ENCODE data around the gene ERG28. TPM values are rescaled to one million over a fixed set of nuclear protein-coding genes. Genes with fewer than 3 reads are reported as not detected.

The ERG28 gene
- total RNA-seq, 1 donor from 2014 or later = 6.8 TPM

GRCh38 chr14:75612157-75612556, 48.5 kb downstream of the ERG28 start:
- Histone ChIP-seq H3K9me3 (replicated peaks) (peaks cover 5% of the 10 kb centered on the region), H3K27ac (replicated peaks) (no peak overlapping the region), H3K27me3 (ENCODE audit: low read depth) (no peaks in the 10 kb centered on the region), H3K36me3 (no peaks in the 10 kb centered on the region), H3K4me1 (peaks cover 37% of the 10 kb centered on the region), H3K4me3 (no peak overlapping the region)
- DNase-seq = no peak
- intact Hi-C loops (cut with micrococcal nuclease) = no loop called here
- TF ChIP-seq, protein P1, sequence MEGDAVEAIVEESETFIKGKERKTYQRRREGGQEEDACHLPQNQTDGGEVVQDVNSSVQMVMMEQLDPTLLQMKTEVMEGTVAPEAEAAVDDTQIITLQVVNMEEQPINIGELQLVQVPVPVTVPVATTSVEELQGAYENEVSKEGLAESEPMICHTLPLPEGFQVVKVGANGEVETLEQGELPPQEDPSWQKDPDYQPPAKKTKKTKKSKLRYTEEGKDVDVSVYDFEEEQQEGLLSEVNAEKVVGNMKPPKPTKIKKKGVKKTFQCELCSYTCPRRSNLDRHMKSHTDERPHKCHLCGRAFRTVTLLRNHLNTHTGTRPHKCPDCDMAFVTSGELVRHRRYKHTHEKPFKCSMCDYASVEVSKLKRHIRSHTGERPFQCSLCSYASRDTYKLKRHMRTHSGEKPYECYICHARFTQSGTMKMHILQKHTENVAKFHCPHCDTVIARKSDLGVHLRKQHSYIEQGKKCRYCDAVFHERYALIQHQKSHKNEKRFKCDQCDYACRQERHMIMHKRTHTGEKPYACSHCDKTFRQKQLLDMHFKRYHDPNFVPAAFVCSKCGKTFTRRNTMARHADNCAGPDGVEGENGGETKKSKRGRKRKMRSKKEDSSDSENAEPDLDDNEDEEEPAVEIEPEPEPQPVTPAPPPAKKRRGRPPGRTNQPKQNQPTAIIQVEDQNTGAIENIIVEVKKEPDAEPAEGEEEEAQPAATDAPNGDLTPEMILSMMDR (IDR thresholded peaks at IDR 0.05; ENCODE audit: borderline replicate concordance) = no peak

DNA sequence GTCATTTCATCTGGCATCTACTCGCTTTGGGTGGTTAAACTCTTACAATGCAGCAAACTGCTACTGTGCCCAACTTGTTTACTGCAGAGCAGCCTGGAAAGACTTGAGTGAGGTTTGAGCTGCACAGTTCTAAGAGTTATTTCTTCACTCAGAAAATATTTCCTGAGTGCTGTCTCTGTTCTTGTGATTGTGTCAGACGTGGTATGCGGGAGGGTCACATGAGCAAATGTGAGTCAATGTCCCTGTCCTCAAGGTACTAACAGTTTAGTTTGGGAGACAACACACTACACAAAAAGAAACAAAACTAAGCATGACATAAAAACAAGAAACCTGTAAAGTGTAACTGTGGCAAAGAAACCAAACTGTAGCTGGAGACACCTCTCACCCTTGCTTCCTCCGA, 49.8 kb downstream of the ERG28 start:
- Histone ChIP-seq H3K27me3 (ENCODE audit: low read depth) (no peaks in the 10 kb centered on the region), H3K4me3 (no peak overlapping the region), H3K27ac (replicated peaks) (peak overlapping the region; percentile 51), H3K36me3 (no peaks in the 10 kb centered on the region), H3K4me1 (peaks cover 44% of the 10 kb centered on the region), H3K9me3 (replicated peaks) (peaks cover 5% of the 10 kb centered on the region)
- DNase-seq = no peak
- intact Hi-C loops (cut with micrococcal nuclease) = no loop called here
- TF ChIP-seq, protein P1 (IDR thresholded peaks at IDR 0.05; ENCODE audit: borderline replicate concordance) = no peak

- DNase-seq = no peak
- H3K4me1 ChIP-seq = peaks cover 54% of the 10 kb centered on the region
- TF ChIP-seq, protein P1 (IDR thresholded peaks at IDR 0.05; ENCODE audit: borderline replicate concordance) = no peak
Observed at GRCh38 chr14:75609606-75610475, 50.8 kb downstream of the ERG28 start.

GRCh38 chr14:75609116-75609515, 51.6 kb downstream of the ERG28 start:
- Histone ChIP-seq H3K27ac (replicated peaks) (peak overlapping the region; percentile 51), H3K27me3 (ENCODE audit: low read depth) (no peaks in the 10 kb centered on the region)

More at GRCh38 chr14:75609606-75610475, 50.8 kb downstream of the ERG28 start:
- H3K4me3 ChIP-seq = no peak overlapping the region
- intact Hi-C loops (cut with micrococcal nuclease) = no loop called here
- peaks cover 5% of the 10 kb centered on the region for H3K9me3 ChIP-seq (replicated peaks)
- H3K27ac ChIP-seq (replicated peaks) = peak overlapping the region; percentile 51
- H3K36me3 ChIP-seq = no peaks in the 10 kb centered on the region
- no peaks in the 10 kb centered on the region for H3K27me3 ChIP-seq (ENCODE audit: low read depth)

DNA sequence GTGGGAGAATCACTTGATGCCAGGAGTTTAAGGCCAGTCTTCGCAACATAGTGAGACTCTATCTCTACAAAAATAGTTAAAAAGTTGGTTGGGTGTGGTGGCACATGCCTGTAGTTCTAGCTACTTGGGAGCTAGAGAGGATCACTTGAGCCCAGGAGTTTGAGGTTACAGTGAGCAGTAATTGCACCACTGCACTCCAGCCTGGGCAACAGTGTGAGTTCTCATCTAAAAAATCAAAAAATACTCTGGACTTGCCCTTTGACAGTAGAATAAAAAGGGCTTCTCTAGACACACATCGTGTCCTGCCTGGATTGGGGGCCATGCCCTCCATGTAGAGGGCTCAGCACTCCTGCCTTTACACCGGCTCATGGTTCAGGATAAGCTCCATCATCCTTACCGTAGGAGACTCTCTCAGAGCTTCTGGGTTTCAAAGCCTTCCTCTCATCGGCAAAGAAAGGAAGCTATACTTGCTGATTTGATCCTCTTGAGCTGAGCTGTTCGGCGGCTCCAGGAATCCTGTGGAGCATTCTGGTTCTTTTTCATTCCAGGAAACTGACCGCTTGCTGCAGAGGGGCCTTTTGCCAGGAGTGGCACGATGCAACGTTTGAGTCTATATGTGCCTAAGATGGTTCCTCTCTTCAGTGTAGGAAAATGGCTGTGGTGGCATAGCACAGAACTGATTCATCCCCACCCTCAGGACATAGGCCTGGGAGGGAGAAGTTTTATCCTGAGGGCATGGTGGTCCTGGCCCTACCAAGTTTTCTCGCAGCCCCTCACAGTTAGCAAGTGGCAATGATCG, 52.6 kb downstream of the ERG28 start:
- H3K36me3 ChIP-seq = no peaks in the 10 kb centered on the region
- TF ChIP-seq, protein P1 (IDR thresholded peaks at IDR 0.05; ENCODE audit: borderline replicate concordance) = no peak
- peaks cover 5% of the 10 kb centered on the region for H3K9me3 ChIP-seq (replicated peaks)
- no peak overlapping the region for H3K27ac ChIP-seq (replicated peaks)
- intact Hi-C loops (cut with micrococcal nuclease) = no loop called here
- no peak for DNase-seq
- no peak overlapping the region for H3K4me3 ChIP-seq
- H3K4me1 ChIP-seq = peaks cover 63% of the 10 kb centered on the region
- H3K27me3 ChIP-seq (ENCODE audit: low read depth) = no peaks in the 10 kb centered on the region

More at GRCh38 chr14:75609116-75609515, 51.6 kb downstream of the ERG28 start:
- TF ChIP-seq, protein P1 (IDR thresholded peaks at IDR 0.05; ENCODE audit: borderline replicate concordance) = no peak
- Histone ChIP-seq H3K4me1 (peaks cover 61% of the 10 kb centered on the region), H3K36me3 (no peaks in the 10 kb centered on the region), H3K4me3 (no peak overlapping the region), H3K9me3 (replicated peaks) (peaks cover 5% of the 10 kb centered on the region)
- intact Hi-C loops (cut with micrococcal nuclease) = no loop called here
- DNase-seq = no peak

All from left ventricle myocardium inferior (tissue), 1 donor.